CD4-positive, alpha-beta T cell (primary cell): ENCODE results near the gene TRAIP. TPM values are rescaled to one million over a fixed set of nuclear protein-coding genes. Genes with fewer than 3 reads are reported as not detected.

Experiments used
- ATAC-seq: fragments of 200-7000 bp; cut with Tn5 transposase; one replicate; pipeline ENCODE4 v1.10.0; 2022; ENCODE audit warnings: mild to moderate bottlenecking; ENCODE audit not compliant: poor library complexity
- CTCF ChIA-PET: fragments of 350-600 bp; sonication (Branson Sonifier 250); formaldehyde crosslinking; loops from one replicate; lab custom pipeline; 2021; ENCODE audit warnings: antibody characterized with exemption, inconsistent platforms; lab: Charles Lee
- POLR2A ChIA-PET: fragments of 350-600 bp; sonication (Branson Sonifier 250); formaldehyde crosslinking; loops from one replicate; lab custom pipeline; 2021; ENCODE audit warnings: antibody characterized with exemption, inconsistent platforms; lab: Charles Lee
- DNase-seq, 14 experiments: peaks; one replicate each; pipeline ENCODE4 v3.0.0-alpha.2; 2013 to 2020; ENCODE audit warnings: mixed read lengths in 2 of 14
- H3K27ac ChIP-seq, 2 donors: one replicate each; pipeline versions ENCODE4 v1.5.1 to v1.7.0; 2013; ENCODE audit warnings: low read length in 2 of 2, low read depth in 1 of 2, mild to moderate bottlenecking in 1 of 2
- H3K27me3 ChIP-seq, 2 experiments: 1 replicate in 1 of 2; 2 replicates in 1 of 2; pipeline versions ENCODE4 v1.6.1 to v1.7.0; 2013; ENCODE audit warnings: low read length in 2 of 2, control low read depth in 1 of 2, mild to moderate bottlenecking in 1 of 2, moderate library complexity in 1 of 2; ENCODE audit not compliant: insufficient read depth in 2 of 2, control insufficient read depth in 1 of 2
- H3K36me3 ChIP-seq: one replicate; pipeline ENCODE4 v1.6.1; 2013; ENCODE audit warnings: low read length, control low read depth; ENCODE audit not compliant: insufficient read depth
- H3K4me1 ChIP-seq: one replicate; pipeline ENCODE4 v1.6.1; 2013; ENCODE audit warnings: low read length, control low read depth; ENCODE audit not compliant: insufficient read depth
- H3K4me3 ChIP-seq: one replicate; pipeline ENCODE4 v1.5.1; 2013; ENCODE audit warnings: mild to moderate bottlenecking, low read length, moderate library complexity
- H3K9me3 ChIP-seq, 2 experiments: 1 replicate in 1 of 2; 2 replicates in 1 of 2; pipeline versions ENCODE4 v1.6.1 to v1.7.0; 2013; ENCODE audit warnings: low read length in 2 of 2, mild to moderate bottlenecking in 2 of 2, control low read depth in 1 of 2, moderate library complexity in 1 of 2; ENCODE audit not compliant: control insufficient read depth in 1 of 2, insufficient read depth in 1 of 2
- H3K27ac Mint-ChIP-seq: one replicate; pipeline ENCODE4 v1.8.0; 2020; ENCODE audit warnings: mixed read lengths
- H3K27me3 Mint-ChIP-seq: one replicate; pipeline ENCODE4 v1.8.0; 2021; ENCODE audit warnings: mixed read lengths
- H3K36me3 Mint-ChIP-seq: one replicate; pipeline ENCODE4 v1.8.0; 2021; ENCODE audit warnings: low read depth, mixed read lengths
- H3K4me1 Mint-ChIP-seq: one replicate; pipeline ENCODE4 v1.8.0; 2021; ENCODE audit warnings: low read depth, mixed read lengths
- H3K4me3 Mint-ChIP-seq: one replicate; pipeline ENCODE4 v1.8.0; 2020; ENCODE audit warnings: mild to moderate bottlenecking, mixed read lengths
- H3K9me3 Mint-ChIP-seq: one replicate; pipeline ENCODE4 v1.8.0; 2020; ENCODE audit warnings: mixed read lengths
- CTCF ChIP-seq: fragments of 200-600 bp; IDR thresholded peaks from one replicate; pipeline ENCODE4 v1.8.0; 2022; ENCODE audit warnings: antibody characterized with exemption, mild to moderate bottlenecking
- intact Hi-C, 2 experiments: fragments of 100-400 bp; cut with DNase I in 1 of 2; cut with micrococcal nuclease in 1 of 2; formaldehyde crosslinking; loops; one replicate each; pipeline versions ENCODE4 v1.15.1 to v1.9.0; 2023 to 2025; cut with DNase I, micrococcal nuclease
- total RNA-seq, 174 experiments: library from RNA in 2 of 174; stranded (reverse) in 2 of 174; gene quantifications; one replicate each; pipeline ENCODE4 v1.2.3 and lab custom pipeline; 2021 to 2026

Gene TRAIP
- total RNA-seq, 2 experiments from 2014 or later: 2.4 TPM

GRCh38 chr3:49813497-49814174 lies 42.7 kb downstream of the TRAIP start, which contains the start of gene UBA7:
Gene UBA7, minus strand, starts transcription at chr3:49813953. Its CDS starts 166 bp downstream, at chr3:49813787.
- no peaks in the 10 kb centered on the region for H3K9me3 ChIP-seq
- ATAC-seq (peak; percentile 88), DNase-seq (peak in 9 of 14 experiments; percentile 11 to 76 (median 52))
- peaks cover 39% of the 10 kb centered on the region for H3K36me3 ChIP-seq
- H3K27ac Mint-ChIP-seq: peak within 1 kb of the TSS; percentile 97
- ChIA-PET CTCF (interaction anchor here (5.4 to 6.6 kb wide), 2 partner anchors 10 to 26 kb away, joined by 18 to 42 read pairs; partner anchors contain the start of gene INKA1), POLR2A (interaction anchor here (0.6 to 5.1 kb wide), 6 partner anchors 10 to 126 kb away, joined by 3 to 83 read pairs (median 4); partner anchors contain the start of genes INKA1, IP6K1, RBM6 and TRAIP)
- H3K27ac ChIP-seq: peak within 1 kb of the TSS; percentile 41 to 71
- no peak for TF ChIP-seq CTCF
- no peaks in the 10 kb centered on the region for H3K27me3 Mint-ChIP-seq
- no peaks in the 10 kb centered on the region for H3K27me3 ChIP-seq
- peaks cover 37% of the 10 kb centered on the region for H3K4me1 ChIP-seq
- H3K4me3 Mint-ChIP-seq: peak within 1 kb of the TSS; percentile 97
- H3K9me3 Mint-ChIP-seq: no peaks in the 10 kb centered on the region
- peaks cover 53% of the 10 kb centered on the region for H3K36me3 Mint-ChIP-seq
- intact Hi-C loops: loop anchor here in 1 of 2 experiments (1.0 kb wide), 1 partner anchor 10 kb away; the partner anchor contains the start of gene INKA1
- H3K4me1 Mint-ChIP-seq: peaks cover 36% of the 10 kb centered on the region
- H3K4me3 ChIP-seq: peak within 1 kb of the TSS; percentile 77

GRCh38 chr3:49812916-49813496 lies 43.4 kb downstream of the TRAIP start:
- H3K4me1 ChIP-seq: peaks cover 41% of the 10 kb centered on the region
- ATAC-seq: peak; percentile 16
- no peak for DNase-seq
- peak overlapping the region; percentile 41 to 71 for H3K27ac ChIP-seq
- Mint-ChIP-seq H3K4me1 (peaks cover 43% of the 10 kb centered on the region), H3K4me3 (peak overlapping the region; percentile 97), H3K36me3 (peaks cover 58% of the 10 kb centered on the region), H3K27ac (peak overlapping the region; percentile 97), H3K9me3 (no peaks in the 10 kb centered on the region), H3K27me3 (no peaks in the 10 kb centered on the region)
- no peaks in the 10 kb centered on the region for H3K27me3 ChIP-seq
- ChIA-PET POLR2A (interaction anchor here (0.6 to 5.1 kb wide), 5 partner anchors 9 to 126 kb away, joined by 3 to 83 read pairs (median 4); partner anchors contain the start of genes INKA1, IP6K1, RBM6 and TRAIP), CTCF (interaction anchor here (5.4 to 6.6 kb wide), 2 partner anchors 9 to 26 kb away, joined by 18 to 42 read pairs; partner anchors contain the start of gene INKA1)
- TF ChIP-seq CTCF: no peak
- H3K36me3 ChIP-seq: peaks cover 39% of the 10 kb centered on the region
- peak overlapping the region; percentile 77 for H3K4me3 ChIP-seq
- H3K9me3 ChIP-seq: no peaks in the 10 kb centered on the region
- intact Hi-C loops: loop anchor here in 1 of 2 experiments (1.0 kb wide), 1 partner anchor 10 kb away; the partner anchor contains the start of gene INKA1

GRCh38 chr3:49807431-49808114 lies 48.8 kb downstream of the TRAIP start:
- peak overlapping the region; percentile 4 for H3K4me3 Mint-ChIP-seq
- Histone ChIP-seq H3K27ac (peak overlapping the region in 1 of 2 donors; percentile 22), H3K4me1 (peaks cover 66% of the 10 kb centered on the region), H3K4me3 (no peak overlapping the region), H3K9me3 (no peaks in the 10 kb centered on the region), H3K27me3 (no peaks in the 10 kb centered on the region), H3K36me3 (peaks cover 37% of the 10 kb centered on the region)
- intact Hi-C loops: loop anchor here in 1 of 2 experiments (10.0 kb wide), 1 partner anchor 277 kb away; the partner anchor contains the start of gene RBM5
- TF ChIP-seq CTCF: no peak
- H3K36me3 Mint-ChIP-seq: peaks cover 51% of the 10 kb centered on the region
- H3K4me1 Mint-ChIP-seq: peaks cover 62% of the 10 kb centered on the region
- ChIA-PET CTCF (interaction anchor here (1.4 kb wide), 1 partner anchor 32 kb away, joined by 4 read pairs; no protein-coding TSS in a partner anchor), POLR2A (no interaction called here)
- peak overlapping the region; percentile 75 for H3K27ac Mint-ChIP-seq
- no peaks in the 10 kb centered on the region for H3K9me3 Mint-ChIP-seq
- DNase-seq (no peak), ATAC-seq (no peak)
- H3K27me3 Mint-ChIP-seq: peaks cover under 1% of the 10 kb centered on the region
